Lung (tissue), 12 donors: Measurements from ENCODE around the gene SPRR2E. TPM values are rescaled to one million over a fixed set of nuclear protein-coding genes. Genes with fewer than 3 reads are reported as not detected.

Source experiments
- ATAC-seq: fragments of 200-7000 bp; cut with Tn5 transposase; one replicate; pipeline ENCODE4 v1.9.1; 2020; ENCODE audit warnings: moderate number of reproducible peaks; ENCODE audit not compliant: insufficient read depth, low FRiP score
- DNase-seq, 3 donors: peaks; one replicate each; pipeline ENCODE4 v3.0.0-alpha.2; 2013 to 2017
- H3K27ac ChIP-seq, 2 donors: one replicate each; pipeline ENCODE4 v1.5.1; 2013; ENCODE audit warnings: mild to moderate bottlenecking in 2 of 2, moderate library complexity in 2 of 2, control low read depth in 1 of 2, inconsistent platforms in 1 of 2, low read depth in 1 of 2, low read length in 1 of 2
- H3K27me3 ChIP-seq, 3 donors: one replicate each; pipeline ENCODE4 v1.5.1; 2013; ENCODE audit warnings: low read length in 2 of 3; ENCODE audit not compliant: control insufficient read depth in 3 of 3, insufficient read depth in 3 of 3
- H3K36me3 ChIP-seq, 4 donors: one replicate each; pipeline ENCODE4 v1.5.1; 2013; ENCODE audit warnings: low read length in 4 of 4, mild to moderate bottlenecking in 1 of 4, moderate library complexity in 1 of 4; ENCODE audit not compliant: control insufficient read depth in 4 of 4, insufficient read depth in 4 of 4
- H3K4me1 ChIP-seq, 5 donors: one replicate each; pipeline ENCODE4 v1.5.1; 2013; ENCODE audit warnings: low read length in 5 of 5, mild to moderate bottlenecking in 2 of 5, moderate library complexity in 1 of 5; ENCODE audit not compliant: control insufficient read depth in 5 of 5, insufficient read depth in 5 of 5
- H3K4me3 ChIP-seq: one replicate; pipeline ENCODE4 v1.5.1; 2013; ENCODE audit warnings: mild to moderate bottlenecking, control low read depth, moderate library complexity
- H3K9ac ChIP-seq, 2 donors: one replicate each; pipeline ENCODE4 v1.5.1; 2013; ENCODE audit warnings: low read length in 2 of 2, control low read depth in 1 of 2; ENCODE audit not compliant: insufficient read depth in 1 of 2
- H3K9me3 ChIP-seq, 4 donors: one replicate each; pipeline ENCODE4 v1.5.1; 2013; ENCODE audit warnings: low read length in 3 of 4, mild to moderate bottlenecking in 1 of 4, moderate library complexity in 1 of 4; ENCODE audit not compliant: control insufficient read depth in 4 of 4, insufficient read depth in 3 of 4
- WGBS, 2 donors: extraction: QIAGEN DNeasy Blood & Tissue Kit; methylation state at CpG; one replicate each; pipeline ENCODE4 v1.1.7; 2013; 5-methylcytosine and 5-hydroxymethylcytosine counted together
- polyA plus RNA-seq, 2 donors: library from polyadenylated mRNA; stranded (reverse); fragments of 200-250 nt; gene quantifications; one replicate each; pipeline ENCODE4 v1.2.1, GENCODE V29; 2013
- total RNA-seq, 2 donors: library from RNA; depleted of rRNA in 1 of 2; stranded (reverse); fragments of >200 nt in 1 of 2; gene quantifications; one replicate each; pipeline ENCODE4 v1.2.1, GENCODE V29; 2014 to 2021
- TF ChIP-seq, protein P1 (sequence below): IDR thresholded peaks from 2 replicates; pipeline ENCODE4 v1.5.1; 2012; ENCODE audit warnings: mild to moderate bottlenecking; ENCODE audit errors: control extremely low read depth, extremely low read depth
- donor health status: control.
- donor health status: control.
- donor health status: Bipolar disorder and iron deficiency.
- donor health status: healthy.
- donor health status: DM: yes; HTN: yes; CAD: no.

The SPRR2E gene
- total and polyA plus RNA-seq, 4 donors = 0.33 to 0.60 TPM; not detected in 2

DNA sequence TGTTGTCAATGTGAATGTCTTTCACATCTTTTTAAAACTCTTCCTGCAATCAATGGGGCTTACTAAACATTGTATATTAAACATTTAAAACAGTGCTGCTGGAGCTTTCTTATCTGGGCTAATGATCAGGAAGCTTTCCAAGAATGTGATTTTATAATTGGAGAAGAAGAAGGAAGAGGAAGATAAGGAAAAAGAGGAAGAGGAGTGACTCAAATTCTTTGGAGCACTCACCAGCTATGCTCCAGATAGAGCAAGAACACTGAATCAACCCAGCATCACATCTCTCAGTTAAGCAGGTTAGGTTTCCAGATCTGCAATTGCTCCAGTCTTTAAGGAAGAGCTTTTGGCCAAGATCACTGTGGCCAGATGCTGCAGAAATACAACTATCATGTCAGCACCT is 1.4 kb upstream of the SPRR2E start:
- ATAC-seq (no peak), DNase-seq (no peak)
- Histone ChIP-seq H3K4me1 (no peaks in the 10 kb centered on the region), H3K27me3 (no peaks in the 10 kb centered on the region), H3K4me3 (no peak overlapping the region), H3K9me3 (no peaks in the 10 kb centered on the region), H3K9ac (no peak overlapping the region), H3K27ac (no peak overlapping the region), H3K36me3 (no peaks in the 10 kb centered on the region)
- TF ChIP-seq, protein P1, sequence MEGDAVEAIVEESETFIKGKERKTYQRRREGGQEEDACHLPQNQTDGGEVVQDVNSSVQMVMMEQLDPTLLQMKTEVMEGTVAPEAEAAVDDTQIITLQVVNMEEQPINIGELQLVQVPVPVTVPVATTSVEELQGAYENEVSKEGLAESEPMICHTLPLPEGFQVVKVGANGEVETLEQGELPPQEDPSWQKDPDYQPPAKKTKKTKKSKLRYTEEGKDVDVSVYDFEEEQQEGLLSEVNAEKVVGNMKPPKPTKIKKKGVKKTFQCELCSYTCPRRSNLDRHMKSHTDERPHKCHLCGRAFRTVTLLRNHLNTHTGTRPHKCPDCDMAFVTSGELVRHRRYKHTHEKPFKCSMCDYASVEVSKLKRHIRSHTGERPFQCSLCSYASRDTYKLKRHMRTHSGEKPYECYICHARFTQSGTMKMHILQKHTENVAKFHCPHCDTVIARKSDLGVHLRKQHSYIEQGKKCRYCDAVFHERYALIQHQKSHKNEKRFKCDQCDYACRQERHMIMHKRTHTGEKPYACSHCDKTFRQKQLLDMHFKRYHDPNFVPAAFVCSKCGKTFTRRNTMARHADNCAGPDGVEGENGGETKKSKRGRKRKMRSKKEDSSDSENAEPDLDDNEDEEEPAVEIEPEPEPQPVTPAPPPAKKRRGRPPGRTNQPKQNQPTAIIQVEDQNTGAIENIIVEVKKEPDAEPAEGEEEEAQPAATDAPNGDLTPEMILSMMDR = no peak

DNA sequence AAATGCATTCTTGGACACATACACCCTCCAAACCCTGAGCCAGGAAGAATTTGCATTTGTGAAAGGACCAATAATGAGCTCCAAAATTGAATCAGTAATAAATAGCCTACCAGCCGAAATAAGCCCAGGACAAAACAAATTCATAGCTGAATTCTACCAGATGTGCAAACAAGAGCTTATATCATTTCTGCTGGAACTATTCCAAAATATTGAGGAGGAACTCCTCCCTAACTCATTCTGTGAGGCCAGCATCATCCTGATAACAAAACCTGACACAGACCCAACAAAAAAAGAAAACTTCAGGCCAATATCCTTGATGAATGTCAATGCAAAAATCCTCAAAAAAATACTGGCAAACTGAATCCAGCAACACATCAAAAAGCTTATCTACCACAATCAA is 6.7 kb downstream of the SPRR2E start:
- Histone ChIP-seq H3K9me3 (peaks cover 0 to 4% (median 0%) of the 10 kb centered on the region in 4 donors), H3K4me1 (no peaks in the 10 kb centered on the region), H3K9ac (no peak overlapping the region), H3K36me3 (no peaks in the 10 kb centered on the region), H3K4me3 (no peak overlapping the region), H3K27me3 (no peaks in the 10 kb centered on the region), H3K27ac (no peak overlapping the region)
- DNase-seq (no peak), ATAC-seq (no peak)
- TF ChIP-seq, protein P1 = no peak
- 93 to 96% methylated on average over 1 of the region's 1 CpG for WGBS, 2 donors

DNA sequence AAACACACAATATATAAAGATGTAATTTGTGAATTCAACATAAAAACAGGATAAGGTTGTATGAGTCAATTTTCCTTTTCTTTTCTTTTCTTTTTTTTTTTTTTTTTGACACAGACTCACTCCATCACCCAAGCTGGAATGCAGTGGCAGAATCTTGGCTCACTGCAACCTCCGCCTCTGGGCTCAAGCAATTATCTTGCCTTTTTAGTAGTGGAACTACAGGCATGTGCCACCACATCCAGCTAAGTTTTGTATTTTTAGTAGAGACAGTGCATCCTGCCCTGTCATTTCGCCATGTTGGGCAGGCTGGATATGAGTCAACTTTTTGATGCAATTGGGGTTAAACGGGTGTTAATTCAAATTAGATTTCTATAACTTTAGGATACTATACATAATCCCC is 12.6 kb downstream of the SPRR2E start:
- Histone ChIP-seq H3K9me3 (peaks cover 0 to 4% (median 1%) of the 10 kb centered on the region in 4 donors), H3K36me3 (no peaks in the 10 kb centered on the region), H3K27me3 (no peaks in the 10 kb centered on the region), H3K4me1 (no peaks in the 10 kb centered on the region), H3K4me3 (no peak overlapping the region), H3K27ac (no peak overlapping the region), H3K9ac (no peak overlapping the region)
- ATAC-seq (no peak), DNase-seq (no peak)
- 86 to 93% methylated on average over 3 of the region's 3 CpGs for WGBS, 2 donors
- TF ChIP-seq, protein P1 = no peak
